Measurements from ENCODE around the gene P2RY14. TPM values are rescaled to one million over a fixed set of nuclear protein-coding genes. Genes with fewer than 3 reads are reported as not detected.
A peak's percentile ranks its signal among the peaks of the same experiment; 100 is the strongest.
"Not testable (repeated sequence)": the region's sequence is repeated elsewhere in the genome, so short reads cannot be mapped to it uniquely, and the experiment has no call there.

Gene P2RY14
- total RNA-seq, 2 donors from 2014 or later = 0.90 to 1.3 TPM

DNA sequence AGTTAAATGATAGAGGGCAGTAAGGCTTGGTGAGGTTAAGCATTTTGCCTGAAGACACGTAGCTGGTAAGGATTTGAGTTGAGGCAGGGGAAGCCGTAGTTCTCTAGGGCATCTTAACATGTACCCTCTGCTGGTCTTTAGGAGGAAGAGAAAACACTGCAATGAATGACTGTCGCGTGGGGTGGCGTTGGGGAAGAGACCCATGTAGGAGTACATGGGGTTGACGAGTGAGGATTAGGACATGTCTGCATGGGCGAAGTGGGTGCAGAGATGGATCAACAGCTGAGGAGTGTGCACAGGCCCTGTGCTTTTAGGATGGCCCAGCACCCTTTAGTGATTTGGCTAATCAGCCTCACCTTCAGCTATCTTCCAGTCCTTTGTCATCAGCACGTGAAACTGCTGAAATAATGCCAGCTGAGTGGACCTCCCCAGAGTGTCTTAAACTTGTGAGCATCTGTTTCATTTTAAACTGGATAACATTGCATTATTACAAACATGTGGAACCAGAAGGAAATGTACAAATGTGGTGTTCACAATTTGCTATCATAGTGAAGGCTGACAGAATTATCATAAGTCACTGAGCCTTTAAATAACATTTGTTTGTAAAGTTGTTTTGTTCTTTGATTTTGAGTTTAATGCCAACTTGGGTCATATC is 15.3 kb downstream of the P2RY14 start:
- H3K4me1 Mint-ChIP-seq = no peaks in the 10 kb centered on the region
- H3K27me3 Mint-ChIP-seq = no peaks in the 10 kb centered on the region
- H3K4me3 Mint-ChIP-seq = no peak overlapping the region
- no peaks in the 10 kb centered on the region for H3K36me3 Mint-ChIP-seq (ENCODE audit: low read depth)
- no peak overlapping the region for H3K27ac Mint-ChIP-seq
- ATAC-seq (replicated peaks) = no peak
- no peaks in the 10 kb centered on the region for H3K9me3 Mint-ChIP-seq

DNA sequence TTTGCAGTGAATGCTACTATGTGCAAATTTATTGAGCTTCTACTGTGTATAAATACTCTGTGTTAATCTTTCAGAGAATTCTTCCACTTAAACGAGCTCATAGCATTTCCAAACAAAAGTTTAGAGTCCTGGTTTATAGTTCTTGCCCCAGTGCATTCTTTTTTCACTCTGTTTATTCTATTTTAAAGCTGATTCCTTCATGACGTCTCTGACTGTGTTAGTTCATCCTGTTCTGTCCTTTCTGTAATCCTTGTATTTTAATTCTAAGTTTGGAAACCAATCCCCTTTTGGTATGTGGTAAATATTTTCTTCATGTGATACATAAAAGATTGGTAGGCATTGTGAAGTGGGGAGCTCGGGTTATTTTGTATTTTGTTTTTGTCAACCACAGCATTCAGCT is 18.7 kb downstream of the P2RY14 start:
- Mint-ChIP-seq H3K27ac (no peak overlapping the region), H3K4me1 (no peaks in the 10 kb centered on the region), H3K4me3 (no peak overlapping the region), H3K9me3 (no peaks in the 10 kb centered on the region), H3K36me3 (ENCODE audit: low read depth) (no peaks in the 10 kb centered on the region), H3K27me3 (no peaks in the 10 kb centered on the region)
- ATAC-seq (replicated peaks) = no peak

DNA sequence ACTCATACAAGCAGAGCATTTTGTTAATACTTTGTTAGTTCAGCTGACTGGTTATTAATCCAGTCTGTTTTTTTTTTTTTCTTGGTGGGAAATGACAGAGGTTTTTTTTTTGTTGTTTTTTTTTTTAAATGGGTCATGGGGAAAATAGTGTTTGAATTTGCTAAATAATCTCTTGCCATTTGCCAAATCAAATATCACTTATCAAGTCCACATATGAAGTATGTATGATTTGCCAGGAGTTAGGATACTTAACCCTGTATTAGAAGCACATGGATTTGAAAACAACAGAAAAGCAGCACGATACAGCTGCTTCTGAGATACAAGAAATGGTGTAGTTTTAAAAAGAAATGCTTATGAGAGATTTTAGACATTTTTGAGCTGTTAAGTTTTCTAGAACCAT is 21.6 kb downstream of the P2RY14 start:
- no peak for ATAC-seq (replicated peaks)
- Mint-ChIP-seq H3K4me3 (no peak overlapping the region), H3K9me3 (no peaks in the 10 kb centered on the region)

DNA sequence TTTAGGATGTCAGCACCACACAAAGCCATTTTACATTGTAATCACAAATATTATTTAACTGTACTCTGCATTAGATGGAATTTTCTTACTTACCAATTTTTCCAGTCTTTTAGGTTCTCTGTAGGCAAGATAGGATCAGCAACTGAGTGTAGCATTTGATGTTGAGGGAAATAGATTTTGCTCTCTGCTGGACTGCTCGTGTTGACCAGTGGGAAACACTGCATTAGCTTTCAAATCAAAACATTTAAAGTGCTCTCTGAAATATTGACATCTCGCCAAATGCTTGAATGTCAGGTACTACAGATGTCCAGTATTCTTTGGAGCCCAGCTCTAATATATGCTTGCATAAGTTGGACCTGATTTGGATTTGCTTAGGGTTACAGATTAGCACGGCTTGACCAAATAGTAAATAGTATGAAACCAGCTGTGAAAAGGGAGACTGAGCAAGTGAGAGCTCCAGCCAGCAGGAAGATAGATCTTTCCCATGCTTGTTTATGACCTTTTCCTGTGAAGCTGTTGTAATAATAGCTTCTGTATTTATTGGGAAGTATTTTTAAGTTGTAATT is 29.5 kb downstream of the P2RY14 start:
- Mint-ChIP-seq H3K9me3 (no peaks in the 10 kb centered on the region), H3K27ac (no peak overlapping the region), H3K36me3 (ENCODE audit: low read depth) (no peaks in the 10 kb centered on the region), H3K27me3 (no peaks in the 10 kb centered on the region), H3K4me3 (no peak overlapping the region), H3K4me1 (no peaks in the 10 kb centered on the region)
- ATAC-seq (replicated peaks) = no peak

More for the DNA sequence above, 21.6 kb downstream of the P2RY14 start:
- Mint-ChIP-seq H3K27ac (no peak overlapping the region), H3K4me1 (no peaks in the 10 kb centered on the region), H3K27me3 (no peaks in the 10 kb centered on the region), H3K36me3 (ENCODE audit: low read depth) (no peaks in the 10 kb centered on the region)

DNA sequence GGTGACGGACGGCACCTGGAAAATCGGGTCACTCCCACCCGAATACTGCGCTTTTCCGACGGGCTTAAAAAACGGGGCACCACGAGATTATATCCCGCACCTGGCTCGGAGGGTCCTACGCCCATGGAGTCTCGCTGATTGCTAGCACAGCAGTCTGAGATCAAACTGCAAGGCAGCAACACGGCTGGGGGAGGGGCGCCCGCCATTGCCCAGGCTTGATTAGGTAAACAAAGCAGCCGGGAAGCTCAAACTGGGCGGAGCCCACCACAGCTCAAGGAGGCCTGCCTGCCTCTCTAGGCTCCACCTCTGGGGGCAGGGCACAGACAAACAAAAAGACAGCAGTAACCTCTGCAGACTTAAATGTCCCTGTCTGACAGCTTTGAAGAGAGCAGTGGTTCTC is 36.3 kb downstream of the P2RY14 start:
- not testable (repeated sequence) for H3K4me3 Mint-ChIP-seq; H3K27me3 Mint-ChIP-seq; H3K9me3 Mint-ChIP-seq; H3K36me3 Mint-ChIP-seq (ENCODE audit: low read depth); H3K4me1 Mint-ChIP-seq; ATAC-seq (replicated peaks); H3K27ac Mint-ChIP-seq

DNA sequence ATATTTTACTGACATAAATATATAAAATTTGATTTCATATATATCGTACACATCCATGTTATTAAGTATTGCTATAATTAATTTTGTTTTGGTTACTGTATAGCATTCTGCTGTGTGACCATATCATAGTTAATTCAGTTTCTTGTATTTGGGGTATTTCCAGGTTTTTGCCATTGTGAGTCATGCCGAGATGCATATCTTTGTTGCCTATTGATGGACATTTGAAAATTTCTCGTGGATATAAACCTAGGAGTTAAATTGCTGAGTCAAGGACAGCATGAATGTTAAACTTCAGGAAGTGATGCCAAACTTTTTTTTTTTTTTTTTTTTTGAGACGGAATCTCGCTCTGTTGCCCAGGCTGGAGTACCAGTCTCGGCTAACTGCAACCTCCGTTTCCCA is 41.6 kb downstream of the P2RY14 start:
- Mint-ChIP-seq H3K27me3 (no peaks in the 10 kb centered on the region), H3K36me3 (ENCODE audit: low read depth) (no peaks in the 10 kb centered on the region), H3K4me1 (no peaks in the 10 kb centered on the region), H3K27ac (no peak overlapping the region), H3K9me3 (no peaks in the 10 kb centered on the region), H3K4me3 (no peak overlapping the region)
- ATAC-seq (replicated peaks) = no peak

DNA sequence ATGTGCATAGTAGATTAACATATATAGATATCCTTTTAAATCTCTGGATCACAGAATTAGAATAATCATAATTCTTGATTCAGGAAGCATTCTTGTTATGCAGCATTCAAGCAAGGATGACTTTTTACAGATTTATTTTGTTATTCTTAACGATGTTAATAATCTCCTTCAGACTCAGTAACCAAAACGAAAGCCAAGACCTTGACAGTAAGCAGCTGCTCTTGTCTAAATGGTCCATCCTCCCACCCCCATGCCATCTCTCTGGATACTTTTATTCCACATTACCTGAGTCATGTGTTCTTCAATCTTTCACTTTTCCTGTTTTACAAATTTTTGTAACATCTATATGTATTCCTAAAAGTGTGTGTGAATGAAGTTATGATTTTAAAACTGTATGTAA is 42.0 kb downstream of the P2RY14 start:
- Mint-ChIP-seq H3K36me3 (ENCODE audit: low read depth) (no peaks in the 10 kb centered on the region), H3K4me1 (peaks cover 1% of the 10 kb centered on the region), H3K27ac (no peak overlapping the region), H3K27me3 (no peaks in the 10 kb centered on the region), H3K9me3 (no peaks in the 10 kb centered on the region), H3K4me3 (no peak overlapping the region)
- no peak for ATAC-seq (replicated peaks)

DNA sequence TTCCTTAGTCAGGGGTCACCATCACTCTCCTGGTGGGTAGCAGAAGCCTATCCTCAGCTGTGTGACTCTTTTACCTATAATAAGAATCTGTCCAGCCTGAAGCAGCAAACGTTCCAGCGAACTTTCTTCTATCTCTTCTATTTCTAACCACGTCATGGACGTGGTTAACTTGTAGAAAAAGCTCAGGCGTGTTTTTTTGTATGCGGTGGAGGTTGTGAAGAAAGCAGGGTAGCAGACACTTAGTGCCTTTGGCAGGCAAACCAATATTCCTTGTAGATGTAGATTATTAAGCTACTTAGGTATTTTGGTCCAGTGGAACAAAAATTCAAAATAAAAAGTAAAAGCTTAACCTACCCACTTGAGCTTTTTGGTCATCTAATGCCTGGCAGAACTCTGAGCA is 43.5 kb downstream of the P2RY14 start:
- H3K4me3 Mint-ChIP-seq = no peak overlapping the region
- no peaks in the 10 kb centered on the region for H3K9me3 Mint-ChIP-seq
- no peak overlapping the region for H3K27ac Mint-ChIP-seq
- peaks cover 14% of the 10 kb centered on the region for H3K4me1 Mint-ChIP-seq
- no peak for ATAC-seq (replicated peaks)
- H3K36me3 Mint-ChIP-seq (ENCODE audit: low read depth) = no peaks in the 10 kb centered on the region
- no peaks in the 10 kb centered on the region for H3K27me3 Mint-ChIP-seq

DNA sequence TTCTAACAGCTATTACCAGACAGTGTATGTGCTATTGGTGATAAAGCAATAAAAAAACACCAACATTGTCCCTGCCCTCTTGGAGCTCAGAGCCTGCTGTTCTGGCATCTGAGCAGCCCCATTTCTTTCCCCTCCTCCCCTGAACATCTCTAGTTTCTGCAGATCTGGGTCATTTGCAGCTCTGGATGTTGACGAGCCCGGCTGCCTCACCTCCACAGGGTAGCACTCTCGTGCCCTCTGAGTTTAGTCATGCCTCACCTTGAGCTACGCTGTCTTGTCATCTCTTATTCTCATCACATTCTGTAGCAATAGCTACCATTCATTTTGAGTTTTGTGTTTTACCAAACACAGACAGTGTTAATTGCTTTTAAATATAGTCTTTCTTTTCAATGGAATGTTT is 45.4 kb downstream of the P2RY14 start:
- Mint-ChIP-seq H3K36me3 (ENCODE audit: low read depth) (no peaks in the 10 kb centered on the region), H3K27me3 (no peaks in the 10 kb centered on the region), H3K4me1 (peaks cover 21% of the 10 kb centered on the region), H3K27ac (no peak overlapping the region), H3K9me3 (no peaks in the 10 kb centered on the region), H3K4me3 (no peak overlapping the region)
- ATAC-seq (replicated peaks) = no peak

DNA sequence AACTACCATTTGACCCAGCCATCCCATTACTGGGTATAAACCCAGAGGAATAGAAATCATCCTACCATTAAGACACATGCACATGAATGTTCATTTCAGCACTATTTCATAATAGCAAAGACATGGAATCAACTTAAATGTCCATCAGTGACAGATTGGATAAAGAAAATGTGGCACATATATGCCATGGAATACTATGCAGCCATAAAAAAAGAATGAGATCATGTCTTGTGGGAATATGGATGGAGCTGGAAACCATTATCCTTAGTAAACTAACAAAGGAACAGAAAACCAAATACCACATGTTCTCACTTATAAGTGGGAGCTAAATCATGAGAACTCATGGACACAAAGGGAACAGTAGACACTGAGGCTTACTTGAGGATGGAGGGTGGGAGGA is 45.9 kb downstream of the P2RY14 start:
- not testable (repeated sequence) for H3K36me3 Mint-ChIP-seq (ENCODE audit: low read depth); H3K27ac Mint-ChIP-seq; ATAC-seq (replicated peaks); H3K27me3 Mint-ChIP-seq; H3K4me3 Mint-ChIP-seq; H3K9me3 Mint-ChIP-seq
- H3K4me1 Mint-ChIP-seq = peaks cover 26% of the 10 kb centered on the region

DNA sequence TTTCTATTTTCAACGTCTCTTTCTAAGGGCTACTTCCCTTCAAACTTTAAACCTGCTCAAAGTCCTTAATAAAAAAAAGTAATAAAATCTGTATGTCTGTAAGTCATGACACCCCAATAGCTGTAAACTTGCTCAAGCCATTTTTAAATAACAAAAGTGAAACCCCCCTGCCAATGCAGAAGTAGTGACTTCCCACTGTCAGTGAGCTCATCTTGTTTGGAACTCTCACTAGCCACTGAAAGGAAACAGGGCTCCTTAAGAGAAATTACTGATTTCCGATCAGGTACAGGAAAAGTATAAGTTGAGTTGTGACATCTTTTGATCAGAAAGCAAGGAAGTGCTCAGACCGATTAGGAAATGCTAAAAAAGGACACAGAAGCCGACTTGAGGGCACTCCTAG is 47.7 kb downstream of the P2RY14 start:
- H3K27ac Mint-ChIP-seq = peak overlapping the region; percentile 44
- ATAC-seq (replicated peaks) = no peak
- peak overlapping the region; percentile 65 for H3K4me3 Mint-ChIP-seq
- peaks cover 36% of the 10 kb centered on the region for H3K4me1 Mint-ChIP-seq
- H3K9me3 Mint-ChIP-seq = no peaks in the 10 kb centered on the region
- no peaks in the 10 kb centered on the region for H3K36me3 Mint-ChIP-seq (ENCODE audit: low read depth)
- no peaks in the 10 kb centered on the region for H3K27me3 Mint-ChIP-seq

DNA sequence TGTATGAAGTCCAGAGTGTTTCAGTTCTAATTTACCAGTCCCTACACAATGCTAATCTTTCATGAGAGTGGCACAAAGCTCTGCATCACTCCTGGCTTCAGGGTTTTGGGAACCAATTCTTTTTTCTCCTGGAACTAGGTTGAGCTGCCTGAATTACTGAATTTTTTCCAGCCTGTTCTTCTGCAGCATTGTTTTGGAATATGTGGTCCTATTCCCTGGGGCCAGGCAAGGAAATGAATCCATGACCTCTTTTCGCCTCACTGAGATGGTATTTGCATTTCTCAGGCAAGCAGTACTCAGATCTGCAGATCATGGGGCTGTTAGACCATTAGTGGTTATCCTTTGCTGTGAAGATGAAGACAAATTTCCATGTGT is 49.7 kb downstream of the P2RY14 start:
- peak overlapping the region; percentile 78 for H3K4me3 Mint-ChIP-seq
- no peak for ATAC-seq (replicated peaks)
- peak overlapping the region; percentile 91 for H3K27ac Mint-ChIP-seq
- H3K4me1 Mint-ChIP-seq = peaks cover 50% of the 10 kb centered on the region
- H3K27me3 Mint-ChIP-seq = no peaks in the 10 kb centered on the region
- no peaks in the 10 kb centered on the region for H3K36me3 Mint-ChIP-seq (ENCODE audit: low read depth)
- H3K9me3 Mint-ChIP-seq = no peaks in the 10 kb centered on the region

DNA sequence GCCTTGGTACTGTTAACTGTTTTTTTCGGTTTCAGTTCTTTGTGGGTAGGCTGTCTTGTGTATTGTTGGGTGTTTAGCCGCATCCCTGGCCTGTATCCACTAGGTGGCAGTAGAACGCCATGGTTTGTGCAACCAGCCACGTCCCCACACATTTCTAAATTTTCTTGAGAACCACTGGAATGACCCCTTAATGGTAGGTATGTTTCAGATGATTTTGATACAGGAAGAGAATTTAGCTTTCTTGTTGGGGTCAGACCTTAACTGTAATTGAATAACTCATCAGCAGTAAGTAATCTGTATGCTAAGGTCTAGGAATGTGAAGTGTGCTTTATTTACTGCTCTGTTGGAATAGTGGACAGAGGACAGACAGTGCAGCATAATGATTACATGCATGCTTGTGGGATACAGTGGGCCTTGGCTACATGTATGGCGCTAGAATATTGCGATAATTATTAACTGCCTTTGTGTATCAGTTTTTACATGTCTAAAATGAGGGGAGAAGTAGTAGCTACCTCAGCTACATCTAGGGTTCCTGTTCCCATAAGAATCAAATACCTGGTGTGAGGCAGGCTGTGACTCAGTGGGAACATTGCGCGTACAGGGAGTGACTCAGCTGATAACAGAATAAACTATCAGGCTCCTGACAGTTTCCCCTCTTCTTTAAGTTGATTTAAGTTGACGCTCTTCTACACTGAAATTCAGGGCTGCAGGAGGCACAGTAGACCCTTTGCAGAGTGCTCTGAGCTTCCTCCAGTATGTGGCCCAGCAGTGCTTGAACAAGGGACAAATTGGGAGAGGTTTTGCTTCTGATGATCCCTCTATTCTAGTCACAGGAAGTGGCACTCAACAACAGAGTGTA is 50.3 kb downstream of the P2RY14 start:
- H3K4me3 Mint-ChIP-seq = peak overlapping the region; percentile 78
- peak; percentile 62 for ATAC-seq (replicated peaks)
- peaks cover 50% of the 10 kb centered on the region for H3K4me1 Mint-ChIP-seq
- H3K9me3 Mint-ChIP-seq = no peaks in the 10 kb centered on the region
- H3K27me3 Mint-ChIP-seq = no peaks in the 10 kb centered on the region
- H3K27ac Mint-ChIP-seq = peak overlapping the region; percentile 91
- no peaks in the 10 kb centered on the region for H3K36me3 Mint-ChIP-seq (ENCODE audit: low read depth)

DNA sequence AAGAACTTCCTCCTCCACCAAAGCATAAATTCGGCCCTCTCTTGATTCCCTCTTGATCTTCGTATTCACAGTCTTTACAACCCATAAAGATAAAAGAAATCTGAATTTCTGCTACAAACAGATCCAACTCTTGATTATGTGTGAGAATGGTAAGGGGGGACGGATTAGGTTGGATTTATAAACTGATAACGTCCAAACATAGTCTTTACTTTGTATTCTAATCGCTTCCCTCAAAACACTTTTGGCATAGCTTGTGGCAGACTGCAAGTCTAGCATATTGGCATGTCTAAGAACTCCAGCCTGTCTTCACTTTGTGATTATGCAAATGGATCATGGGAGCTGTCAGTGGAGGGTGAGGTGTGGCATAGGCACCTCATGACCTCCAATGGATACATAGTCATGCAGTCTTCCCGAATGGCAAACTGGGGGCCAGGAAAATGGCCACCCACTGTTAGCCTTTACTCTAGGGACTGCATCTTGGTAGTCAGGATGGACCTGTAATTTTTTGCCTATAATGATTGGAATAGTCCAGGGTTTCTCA is 51.0 kb downstream of the P2RY14 start:
- no peaks in the 10 kb centered on the region for H3K36me3 Mint-ChIP-seq (ENCODE audit: low read depth)
- peak overlapping the region; percentile 78 for H3K4me3 Mint-ChIP-seq
- H3K27me3 Mint-ChIP-seq = no peaks in the 10 kb centered on the region
- peaks cover 2% of the 10 kb centered on the region for H3K9me3 Mint-ChIP-seq
- peak; percentile 26 for ATAC-seq (replicated peaks)
- peak overlapping the region; percentile 91 for H3K27ac Mint-ChIP-seq
- H3K4me1 Mint-ChIP-seq = peaks cover 50% of the 10 kb centered on the region

DNA sequence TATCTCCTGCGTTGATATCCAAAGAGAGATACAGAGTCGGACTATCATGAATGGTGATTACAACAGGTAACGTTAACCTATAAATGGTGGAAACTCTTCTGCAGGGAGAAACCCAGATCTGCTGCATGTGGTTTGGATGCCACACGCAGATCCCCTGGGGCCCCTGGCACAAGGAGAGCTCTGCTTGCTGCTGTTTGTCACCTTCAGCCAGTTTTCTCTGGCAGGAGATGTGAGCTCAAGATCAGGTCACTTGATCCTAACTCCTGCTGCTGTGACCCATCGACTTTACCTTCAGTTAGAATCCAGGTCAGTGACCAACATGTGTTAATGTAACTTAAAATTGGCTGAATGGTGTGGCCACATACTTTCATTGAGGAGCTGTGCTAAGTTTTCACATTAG is 51.5 kb downstream of the P2RY14 start:
- ATAC-seq (replicated peaks) = no peak
- Mint-ChIP-seq H3K9me3 (peaks cover 7% of the 10 kb centered on the region), H3K36me3 (ENCODE audit: low read depth) (no peaks in the 10 kb centered on the region), H3K27ac (peak overlapping the region; percentile 91), H3K4me3 (peak overlapping the region; percentile 78), H3K27me3 (no peaks in the 10 kb centered on the region), H3K4me1 (peaks cover 50% of the 10 kb centered on the region)

Measured in activated T-helper 17 cell treated with anti-CD3 and anti-CD28 coated beads, Interleukin-2, amount 50 U/mL, for 72 hours (primary cell).